Breast epithelium (tissue), 4 donors: ENCODE results near the gene SF3B4. TPM values are rescaled to one million over a fixed set of nuclear protein-coding genes. Genes with fewer than 3 reads are reported as not detected.
"Not testable (repeated sequence)": the region's sequence is repeated elsewhere in the genome, so short reads cannot be mapped to it uniquely, and the experiment has no call there.

Experiments used
- DNase-seq, 2 donors: peaks; one replicate each; pipeline ENCODE4 v3.0.0-alpha.2; 2019; ENCODE audit warnings: low spot score in 2 of 2
- H3K27ac ChIP-seq, 2 donors: fragments of 200-600 bp; sonication (generic) in 1 of 2; one replicate each; pipeline ENCODE4 v1.5.1; 2016 to 2019; ENCODE audit warnings: mild to moderate bottlenecking in 1 of 2
- H3K27me3 ChIP-seq, 2 donors: fragments of 200-600 bp; sonication (generic) in 1 of 2; one replicate each; pipeline versions ENCODE4 v1.5.1 to v1.6.0; 2017 to 2019; ENCODE audit warnings: control low read depth in 1 of 2, mild to moderate bottlenecking in 1 of 2
- H3K36me3 ChIP-seq: fragments of 200-600 bp; one replicate; pipeline ENCODE4 v1.5.1; 2019
- H3K4me1 ChIP-seq, 2 donors: fragments of 200-600 bp; sonication (generic); one replicate each; pipeline ENCODE4 v1.5.1; 2016 to 2019; ENCODE audit warnings: control low read depth in 1 of 2
- H3K4me3 ChIP-seq, 3 donors: fragments of 200-600 bp; sonication (generic); 1 replicate in 2 of 3; 2 replicates in 1 of 3; pipeline ENCODE4 v1.5.1; 2016 to 2019; ENCODE audit warnings: mild to moderate bottlenecking in 3 of 3, moderate library complexity in 2 of 3
- H3K9me3 ChIP-seq, 2 donors: fragments of 200-600 bp; sonication (generic) in 1 of 2; one replicate each; pipeline ENCODE4 v1.5.1; 2016 to 2019; ENCODE audit warnings: control low read depth in 1 of 2
- POLR2A ChIP-seq: fragments of 450-650 bp; IDR thresholded peaks from one replicate; pipeline ENCODE4 v1.6.1; 2016; ENCODE audit warnings: antibody characterized with exemption, mild to moderate bottlenecking, moderate library complexity
- POLR2AphosphoS5 ChIP-seq, 3 donors: sonication (generic); formaldehyde crosslinking; IDR thresholded peaks; one replicate each; pipeline ENCODE4 v1.6.1; 2017; ENCODE audit warnings: antibody characterized with exemption in 3 of 3
- intact Hi-C: fragments of 100-400 bp; cut with DNase I; formaldehyde crosslinking; loops from one replicate; pipeline ENCODE4 v1.15.1; 2023; ENCODE audit warnings: low total_unique reads
- total RNA-seq, 3 donors: library from RNA; depleted of rRNA; stranded (reverse); fragments of >200 nt; gene quantifications; one replicate each; pipeline ENCODE4 v1.1.0, GENCODE V29; 2016
- TF ChIP-seq, protein P1 (sequence below), 3 donors: fragments of 450-650 bp; IDR thresholded peaks; one replicate each; pipeline ENCODE4 v1.5.1; 2016 to 2017; ENCODE audit warnings: antibody characterized with exemption in 3 of 3, mild to moderate bottlenecking in 3 of 3, moderate library complexity in 3 of 3

The SF3B4 gene
- total RNA-seq, 3 donors from 2014 or later, result 6.9 to 9.7 (median 7.4) TPM

DNA sequence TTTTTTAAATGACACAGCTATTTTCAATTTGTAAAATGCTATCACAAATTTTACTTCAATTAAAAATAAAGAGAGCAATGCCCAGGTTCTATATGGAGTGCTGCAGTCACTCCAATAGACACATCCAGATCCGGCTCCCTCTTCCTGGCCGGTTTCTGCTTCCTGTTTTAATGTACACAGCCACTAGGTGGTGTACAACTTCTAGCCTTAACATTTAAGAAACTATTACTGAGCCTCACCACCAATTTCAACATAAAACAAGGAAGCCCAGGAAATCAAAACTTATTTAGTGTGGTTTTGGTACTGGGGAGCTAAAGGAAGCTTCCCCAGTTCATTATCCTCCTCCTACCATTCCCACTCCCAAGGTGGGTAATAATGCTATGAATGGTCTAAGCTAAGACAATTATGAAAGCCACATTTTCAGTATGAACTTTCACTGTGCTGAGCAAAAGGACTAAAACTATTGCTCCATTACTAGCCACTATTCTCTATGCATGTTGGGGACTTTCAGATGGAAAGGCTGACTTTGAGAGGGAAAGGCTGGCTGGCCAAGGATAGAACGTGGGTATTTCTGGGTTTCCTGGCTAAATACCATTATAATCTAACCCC is 34.5 kb upstream of the SF3B4 start:
- no peaks in the 10 kb centered on the region for H3K27me3 ChIP-seq
- peaks cover 0 to 10% of the 10 kb centered on the region in 2 donors for H3K4me1 ChIP-seq
- no peaks in the 10 kb centered on the region for H3K9me3 ChIP-seq
- intact Hi-C loops, result no loop called here
- H3K27ac ChIP-seq, result peak overlapping the region; percentile 60 to 74
- no peak overlapping the region for H3K4me3 ChIP-seq
- no peaks in the 10 kb centered on the region for H3K36me3 ChIP-seq
- peak in 1 of 2 donors; percentile 64 for DNase-seq
- TF ChIP-seq POLR2AphosphoS5 (IDR thresholded peaks at IDR 0.05), result no peak
- TF ChIP-seq, protein P1, sequence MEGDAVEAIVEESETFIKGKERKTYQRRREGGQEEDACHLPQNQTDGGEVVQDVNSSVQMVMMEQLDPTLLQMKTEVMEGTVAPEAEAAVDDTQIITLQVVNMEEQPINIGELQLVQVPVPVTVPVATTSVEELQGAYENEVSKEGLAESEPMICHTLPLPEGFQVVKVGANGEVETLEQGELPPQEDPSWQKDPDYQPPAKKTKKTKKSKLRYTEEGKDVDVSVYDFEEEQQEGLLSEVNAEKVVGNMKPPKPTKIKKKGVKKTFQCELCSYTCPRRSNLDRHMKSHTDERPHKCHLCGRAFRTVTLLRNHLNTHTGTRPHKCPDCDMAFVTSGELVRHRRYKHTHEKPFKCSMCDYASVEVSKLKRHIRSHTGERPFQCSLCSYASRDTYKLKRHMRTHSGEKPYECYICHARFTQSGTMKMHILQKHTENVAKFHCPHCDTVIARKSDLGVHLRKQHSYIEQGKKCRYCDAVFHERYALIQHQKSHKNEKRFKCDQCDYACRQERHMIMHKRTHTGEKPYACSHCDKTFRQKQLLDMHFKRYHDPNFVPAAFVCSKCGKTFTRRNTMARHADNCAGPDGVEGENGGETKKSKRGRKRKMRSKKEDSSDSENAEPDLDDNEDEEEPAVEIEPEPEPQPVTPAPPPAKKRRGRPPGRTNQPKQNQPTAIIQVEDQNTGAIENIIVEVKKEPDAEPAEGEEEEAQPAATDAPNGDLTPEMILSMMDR (IDR thresholded peaks at IDR 0.05), result peak; percentile 63 to 85 (median 84)
- TF ChIP-seq POLR2A, result no peak

DNA sequence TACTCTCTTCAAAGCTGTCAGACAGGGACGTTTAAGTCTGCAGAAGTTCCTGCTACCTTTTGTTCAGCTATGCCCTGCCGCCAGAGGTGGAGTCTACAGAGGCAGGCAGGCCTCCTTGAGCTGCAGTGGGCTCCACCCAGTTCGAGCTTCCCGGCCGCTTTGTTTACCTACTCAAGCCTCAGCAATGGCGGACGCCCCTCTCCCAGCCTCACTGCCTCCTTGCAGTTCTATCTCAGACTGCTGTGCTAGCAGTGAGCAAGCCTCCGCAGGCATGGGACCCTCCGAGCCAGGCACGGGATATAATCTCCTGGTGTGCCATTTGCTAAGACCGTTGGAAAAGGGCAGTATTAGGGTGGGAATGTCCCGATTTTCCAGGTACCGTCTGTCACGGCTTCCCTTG is 29.9 kb upstream of the SF3B4 start:
- H3K27ac ChIP-seq, intact Hi-C loops, H3K9me3 ChIP-seq, H3K36me3 ChIP-seq, DNase-seq, H3K4me1 ChIP-seq, H3K4me3 ChIP-seq, H3K27me3 ChIP-seq: not testable (repeated sequence)

DNA sequence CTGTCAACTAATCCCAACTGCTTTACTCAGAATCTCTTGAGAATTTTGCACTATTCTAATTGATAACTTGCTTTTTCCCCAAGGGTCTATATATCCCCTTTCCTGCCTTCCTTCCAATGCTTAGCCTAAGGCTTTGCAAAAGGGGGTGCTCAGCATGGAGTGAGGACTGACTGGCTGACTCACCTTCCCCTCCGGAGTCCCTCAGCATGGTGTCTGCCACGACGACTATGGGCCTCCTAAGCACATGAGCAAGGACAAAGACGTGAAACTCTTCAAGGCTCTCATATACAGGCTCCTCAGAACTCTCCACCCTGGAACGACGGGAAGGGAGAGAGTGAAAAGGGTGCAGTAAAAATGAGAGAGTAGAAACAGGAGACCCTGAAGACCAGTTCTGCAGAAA is 22.3 kb upstream of the SF3B4 start:
- DNase-seq, result no peak
- Histone ChIP-seq H3K36me3 (no peaks in the 10 kb centered on the region), H3K4me1 (no peaks in the 10 kb centered on the region), H3K27me3 (no peaks in the 10 kb centered on the region), H3K27ac (no peak overlapping the region), H3K9me3 (no peaks in the 10 kb centered on the region), H3K4me3 (no peak overlapping the region)
- TF ChIP-seq POLR2AphosphoS5 (IDR thresholded peaks at IDR 0.05) (no peak), POLR2A (no peak)
- TF ChIP-seq, protein P1 (IDR thresholded peaks at IDR 0.05), result no peak
- intact Hi-C loops, result no loop called here

DNA sequence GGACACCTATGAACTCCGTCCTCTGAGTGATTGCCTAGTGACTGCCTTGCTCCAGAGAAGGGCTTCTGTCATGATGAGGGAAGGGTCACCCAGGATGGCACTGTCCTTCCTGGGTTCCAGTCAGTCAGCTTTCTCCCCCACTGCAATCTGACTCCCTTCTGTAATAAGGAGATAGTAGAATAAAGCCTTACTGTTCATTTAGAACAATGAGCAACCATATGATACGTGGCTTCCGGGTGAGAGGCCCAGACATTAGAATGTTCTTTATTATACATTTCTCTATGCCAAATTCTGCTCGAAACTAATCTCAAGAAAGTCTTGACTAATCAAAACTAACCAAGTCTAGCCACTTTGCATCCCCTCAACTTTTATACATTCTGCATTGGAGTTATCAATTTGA is 17.6 kb upstream of the SF3B4 start:
- no peaks in the 10 kb centered on the region for H3K4me1 ChIP-seq
- H3K27ac ChIP-seq, result no peak overlapping the region
- intact Hi-C loops, result loop anchor here (1.0 kb wide), 1 partner anchor 40 kb away; no protein-coding TSS in a partner anchor
- TF ChIP-seq POLR2A (no peak), POLR2AphosphoS5 (IDR thresholded peaks at IDR 0.05) (no peak)
- TF ChIP-seq, protein P1 (IDR thresholded peaks at IDR 0.05), result no peak
- no peak for DNase-seq
- no peaks in the 10 kb centered on the region for H3K9me3 ChIP-seq
- no peaks in the 10 kb centered on the region for H3K27me3 ChIP-seq
- no peaks in the 10 kb centered on the region for H3K36me3 ChIP-seq
- no peak overlapping the region for H3K4me3 ChIP-seq

DNA sequence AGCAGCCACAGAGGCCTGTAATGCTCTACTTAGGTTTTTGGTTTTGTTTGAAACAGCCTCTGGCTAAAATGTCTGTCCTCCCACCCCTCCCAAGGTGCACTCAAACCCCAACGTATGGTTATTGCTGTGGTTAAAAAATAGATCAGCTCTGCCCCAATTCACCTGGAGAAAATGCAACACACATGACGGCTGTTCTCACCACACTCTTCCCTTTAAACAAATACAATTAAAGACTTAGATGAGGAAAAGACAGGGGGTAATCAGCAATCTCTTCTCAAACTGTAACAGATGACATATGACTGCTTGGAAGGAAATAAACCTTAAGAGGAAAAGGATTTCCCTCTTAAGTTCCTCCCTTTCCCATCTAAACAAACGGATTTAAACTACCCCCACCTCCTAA is 15.3 kb upstream of the SF3B4 start:
- no peaks in the 10 kb centered on the region for H3K27me3 ChIP-seq
- peak overlapping the region; percentile 7 to 13 for H3K27ac ChIP-seq

More for the DNA sequence above, 15.3 kb upstream of the SF3B4 start:
- DNase-seq, result no peak
- no peaks in the 10 kb centered on the region for H3K4me1 ChIP-seq
- H3K4me3 ChIP-seq, result no peak overlapping the region
- no peaks in the 10 kb centered on the region for H3K36me3 ChIP-seq
- intact Hi-C loops, result no loop called here
- no peak for TF ChIP-seq POLR2AphosphoS5 (IDR thresholded peaks at IDR 0.05)
- TF ChIP-seq POLR2A, result no peak
- TF ChIP-seq, protein P1 (IDR thresholded peaks at IDR 0.05), result no peak
- no peaks in the 10 kb centered on the region for H3K9me3 ChIP-seq
